Fibroblast of the aortic adventitia (primary cell): ENCODE results near the gene PROX2. TPM values are rescaled to one million over a fixed set of nuclear protein-coding genes. Genes with fewer than 3 reads are reported as not detected.
A peak's percentile ranks its signal among the peaks of the same experiment; 100 is the strongest.

ENCODE experiments used
- DNase-seq: peaks from one replicate; pipeline ENCODE4 v3.0.0-alpha.2; 2010; ENCODE audit warnings: low read depth
- H3K4me3 ChIP-seq: 2 replicates; pipeline ENCODE4 v1.5.1; 2011; ENCODE audit warnings: low read depth, mild to moderate bottlenecking, control low read depth, low read length, moderate library complexity
- CTCF ChIP-seq: IDR thresholded peaks from 2 replicates; pipeline ENCODE4 v1.5.1; 2011; ENCODE audit warnings: mild to moderate bottlenecking, low read length, control low read depth, inconsistent platforms; ENCODE audit not compliant: insufficient read depth
- total RNA-seq: library from RNA; depleted of rRNA; stranded (reverse); fragments of >200 nt; gene quantifications from 2 replicates; pipeline ENCODE4 v1.2.3, GENCODE V29; 2012; ENCODE audit warnings: low replicate concordance

PROX2 gene
- total RNA-seq, 1 donor, result not detected

- no peak overlapping the region for H3K4me3 ChIP-seq
- no peak for TF ChIP-seq CTCF
- DNase-seq, result no peak
Observed at GRCh38 chr14:74909911-74910310, 34.0 kb upstream of the PROX2 start.

GRCh38 chr14:74909501-74909900 lies 33.6 kb upstream of the PROX2 start:
- no peak for TF ChIP-seq CTCF
- no peak for DNase-seq
- no peak overlapping the region for H3K4me3 ChIP-seq

- TF ChIP-seq CTCF, result no peak
- H3K4me3 ChIP-seq, result no peak overlapping the region
- no peak for DNase-seq
Observed at GRCh38 chr14:74908861-74909341, 33.0 kb upstream of the PROX2 start.

GRCh38 chr14:74907744-74908143 lies 31.8 kb upstream of the PROX2 start:
- TF ChIP-seq CTCF, result no peak
- DNase-seq, result no peak

GRCh38 chr14:74906925-74907521 lies 31.1 kb upstream of the PROX2 start:
- TF ChIP-seq CTCF, result no peak
- H3K4me3 ChIP-seq, result no peak overlapping the region
- DNase-seq, result no peak

More at GRCh38 chr14:74907744-74908143, 31.8 kb upstream of the PROX2 start:
- H3K4me3 ChIP-seq, result no peak overlapping the region

GRCh38 chr14:74905595-74906142 lies 29.7 kb upstream of the PROX2 start:
- no peak overlapping the region for H3K4me3 ChIP-seq
- peak; percentile 62 for DNase-seq
- peak; percentile 97 for TF ChIP-seq CTCF
